SJSA1 (cell line): Measurements from ENCODE around the gene HSPB6. TPM values are rescaled to one million over a fixed set of nuclear protein-coding genes. Genes with fewer than 3 reads are reported as not detected.

Experiments
- DNase-seq, 2 experiments: peaks; one replicate each; pipeline ENCODE4 v3.0.0-alpha.2; 2015 to 2020; ENCODE audit warnings: low spot score in 2 of 2, low read depth in 1 of 2
- H3K27ac ChIP-seq: fragments of 250-450 bp; sonication (Bioruptor Pico); 2 replicates; pipeline ENCODE4 v1.5.1; 2020; ENCODE audit warnings: mild to moderate bottlenecking, moderate library complexity
- H3K27me3 ChIP-seq: fragments of 250-450 bp; sonication (Bioruptor Pico); replicated peaks from 2 replicates; pipeline ENCODE4 v1.5.1; 2020; ENCODE audit warnings: mild to moderate bottlenecking, moderate library complexity
- H3K36me3 ChIP-seq: fragments of 250-450 bp; sonication (Bioruptor Pico); 2 replicates; pipeline ENCODE4 v1.5.1; 2020; ENCODE audit warnings: mild to moderate bottlenecking
- H3K4me1 ChIP-seq: fragments of 250-450 bp; sonication (Bioruptor Pico); replicated peaks from 2 replicates; pipeline ENCODE4 v1.6.1; 2021; ENCODE audit warnings: mild to moderate bottlenecking
- H3K4me3 ChIP-seq: fragments of 250-450 bp; sonication (Bioruptor Pico); 2 replicates; pipeline ENCODE4 v1.5.1; 2020; ENCODE audit warnings: mild to moderate bottlenecking
- H3K9me3 ChIP-seq: fragments of 250-450 bp; sonication (Bioruptor Pico); replicated peaks from 2 replicates; pipeline ENCODE4 v1.5.1; 2020; ENCODE audit warnings: mild to moderate bottlenecking
- total RNA-seq: library from RNA; depleted of rRNA; stranded (reverse); fragments of >200 nt; shearing (Covaris generic); gene quantifications from 2 replicates; pipeline ENCODE4 v1.2.3, GENCODE V29; 2014; rRNA removed

Gene HSPB6
- total RNA-seq, 1 experiment from 2014 or later, result not detected

DNA sequence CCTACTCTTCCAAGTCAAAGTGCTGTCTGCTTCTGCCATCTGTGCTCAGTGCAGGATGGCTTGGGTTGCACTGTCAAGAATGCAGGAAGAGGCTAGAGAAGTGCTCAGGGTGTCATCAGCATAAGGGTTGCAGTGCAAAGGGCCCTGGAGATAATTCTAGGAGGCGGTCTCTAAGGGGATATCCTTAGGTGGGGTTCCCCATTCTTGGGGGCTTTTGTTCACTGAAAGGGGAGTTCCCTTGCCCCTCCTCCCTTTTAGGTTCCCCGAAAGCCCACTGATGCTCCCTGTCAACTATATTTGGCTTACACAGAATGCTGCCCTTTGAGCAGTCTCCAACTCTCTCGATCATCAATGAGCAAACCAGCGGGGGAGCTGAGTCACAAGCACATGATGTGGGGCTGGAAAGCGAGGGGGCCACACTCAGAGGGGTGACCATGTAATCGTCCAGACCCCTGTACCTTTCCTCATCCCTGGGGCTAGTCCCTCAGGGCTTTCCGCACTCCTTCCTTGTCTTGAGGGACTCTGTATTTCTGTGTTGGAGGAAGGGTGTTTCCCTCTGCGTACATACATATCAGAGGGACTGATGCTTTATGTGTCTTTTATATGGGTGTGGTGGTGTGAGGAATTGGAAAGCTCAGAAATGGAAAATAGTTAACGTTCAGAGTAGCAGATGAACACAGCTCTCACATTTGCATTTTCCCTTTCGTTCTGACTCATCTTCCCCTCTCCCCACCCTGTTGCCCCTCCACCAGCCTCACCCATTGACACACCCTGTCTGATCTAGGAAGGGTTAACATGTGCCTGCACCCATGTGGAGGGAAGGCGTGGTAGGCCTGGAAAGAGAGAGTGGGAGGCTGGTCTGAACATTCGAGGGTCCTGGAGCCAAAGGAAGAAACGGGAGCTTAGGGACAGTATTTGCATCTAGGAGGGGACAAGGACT, 45.8 kb downstream of the HSPB6 start:
- DNase-seq, result no peak
- no peaks in the 10 kb centered on the region for H3K36me3 ChIP-seq
- no peak overlapping the region for H3K27ac ChIP-seq
- H3K9me3 ChIP-seq, result no peaks in the 10 kb centered on the region
- H3K4me1 ChIP-seq, result peaks cover 3% of the 10 kb centered on the region
- H3K27me3 ChIP-seq, result peaks cover 8% of the 10 kb centered on the region
- no peak overlapping the region for H3K4me3 ChIP-seq

GRCh38 chr19:35708391-35708790, 48.4 kb downstream of the HSPB6 start:
- H3K9me3 ChIP-seq, result peaks cover 4% of the 10 kb centered on the region; the same call in 1 of the 2 replicates
- H3K27ac ChIP-seq, result no peak overlapping the region
- DNase-seq, result no peak
- no peaks in the 10 kb centered on the region for H3K36me3 ChIP-seq
- H3K4me1 ChIP-seq, result no peaks in the 10 kb centered on the region
- no peak overlapping the region for H3K4me3 ChIP-seq
- peaks cover 8% of the 10 kb centered on the region for H3K27me3 ChIP-seq

Other genes with a start within 250 kb of the HSPB6 start
- not detected in 2 replicates for gene DMKN, start 243.4 kb downstream of the HSPB6 start, total RNA-seq
- not detected in 2 replicates for gene SBSN, start 228.7 kb downstream of the HSPB6 start, total RNA-seq
- gene GAPDHS, start 223.6 kb downstream of the HSPB6 start, total RNA-seq, result not detected in 2 replicates
- gene TMEM147, start 211.4 kb downstream of the HSPB6 start, total RNA-seq, result 79.8 and 83.5 TPM in 2 replicates
- gene ATP4A, start 193.4 kb downstream of the HSPB6 start, total RNA-seq, result not detected in 2 replicates
- gene PMIS2, start 170.9 kb downstream of the HSPB6 start, total RNA-seq, result not detected in 2 replicates
- gene HAUS5, start 144.3 kb downstream of the HSPB6 start, total RNA-seq, result 10.2 and 15.2 TPM in 2 replicates
- gene RBM42, start 128.0 kb downstream of the HSPB6 start, total RNA-seq, result 106 and 151 TPM in 2 replicates
- gene ETV2, start 115.3 kb downstream of the HSPB6 start, total RNA-seq, result 0.82 and 9.0 TPM in 2 replicates
- 364 and 463 TPM in 2 replicates for gene COX6B1, start 108.7 kb downstream of the HSPB6 start, total RNA-seq
- gene UPK1A, start 90.5 kb downstream of the HSPB6 start, total RNA-seq, result not detected in 2 replicates
- not detected in 2 replicates for gene ZBTB32, start 52.5 kb downstream of the HSPB6 start, total RNA-seq
- 4.9 and 7.4 TPM in 2 replicates for gene KMT2B, start 39.0 kb downstream of the HSPB6 start, total RNA-seq
- gene IGFLR1, start 14.6 kb downstream of the HSPB6 start, total RNA-seq, result 3.7 and 8.5 TPM in 2 replicates
- gene U2AF1L4, start 11.6 kb downstream of the HSPB6 start, total RNA-seq, result 4.8 and 17.6 TPM in 2 replicates
- gene PSENEN, start 11.4 kb downstream of the HSPB6 start, total RNA-seq, result 16.6 and 28.7 TPM in 2 replicates
- 7.1 and 12.4 TPM in 2 replicates for gene LIN37, start 8.5 kb downstream of the HSPB6 start, total RNA-seq
- 7.3 and 8.8 TPM in 2 replicates for gene PROSER3, start 1.1 kb upstream of the HSPB6 start, total RNA-seq
- 3.7 and 4.6 TPM in 2 replicates for gene ARHGAP33, start 18.5 kb upstream of the HSPB6 start, total RNA-seq
- not detected in 2 replicates for gene PRODH2, start 55.8 kb upstream of the HSPB6 start, total RNA-seq
- gene NPHS1, start 95.5 kb upstream of the HSPB6 start, total RNA-seq, result not detected in 2 replicates
- gene KIRREL2, start 99.9 kb upstream of the HSPB6 start, total RNA-seq, result not detected in 2 replicates
- 11.1 and 11.6 TPM in 2 replicates for gene APLP1, start 111.5 kb upstream of the HSPB6 start, total RNA-seq
- 0.66 and 3.3 TPM in 2 replicates for gene NFKBID, start 143.5 kb upstream of the HSPB6 start, total RNA-seq
- 9.1 TPM in 1 of 2 replicates, not detected in the other for gene HCST, start 145.5 kb upstream of the HSPB6 start, total RNA-seq
- not detected in 2 replicates for gene TYROBP, start 151.3 kb upstream of the HSPB6 start, total RNA-seq
- gene LRFN3, start 179.3 kb upstream of the HSPB6 start, total RNA-seq, result 3.8 and 5.7 TPM in 2 replicates
- 34.4 and 53.4 TPM in 2 replicates for gene SDHAF1, start 238.2 kb upstream of the HSPB6 start, total RNA-seq